ENCODE results near the gene METTL6. TPM values are rescaled to one million over a fixed set of nuclear protein-coding genes. Genes with fewer than 3 reads are reported as not detected.

Gene METTL6
- polyA plus RNA-seq, 1 donor (not counting 4 experiments of a cell fraction or from before 2014, with no cell fraction given) = 16.3 TPM

DNA sequence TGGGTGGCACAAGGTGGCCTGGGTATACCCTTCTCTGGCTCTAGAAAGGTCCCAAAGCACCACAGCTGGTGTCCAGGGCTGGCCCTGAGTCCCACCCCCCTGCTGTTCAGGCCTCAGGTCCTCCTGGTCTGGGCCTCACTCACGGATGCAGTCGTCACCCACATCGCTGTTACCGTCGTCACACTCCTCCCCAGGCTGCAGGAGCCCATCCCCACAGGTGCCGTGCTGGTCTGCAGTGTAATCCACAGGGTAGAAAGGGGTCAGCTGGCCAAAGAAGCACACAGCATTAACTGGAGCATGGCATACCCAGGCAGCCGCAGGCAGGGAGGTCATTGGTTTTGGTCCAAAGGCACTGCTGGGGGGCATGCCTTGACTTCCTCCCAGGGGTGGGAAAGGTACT, 28.4 kb upstream of the METTL6 start:
- Histone ChIP-seq H3K4me2 (ENCODE audit: control insufficient read depth, extremely low read depth, insufficient read depth, low read depth, low read length) (no peak overlapping the region), H4K20me1 (ENCODE audit: control insufficient read depth, extremely low read depth, insufficient read depth, low read length) (no peaks in the 10 kb centered on the region), H3K36me3 (ENCODE audit: control insufficient read depth in 2 of 2, extremely low read depth in 1 of 2, insufficient read depth in 2 of 2, low read length in 2 of 2) (no peaks in the 10 kb centered on the region), H3K27ac (ENCODE audit: control insufficient read depth, insufficient read depth, low read length) (no peak overlapping the region), H3K9me3 (ENCODE audit: control insufficient read depth, low read depth, low read length) (no peaks in the 10 kb centered on the region), H3K9me1 (ENCODE audit: control insufficient read depth, extremely low read depth, insufficient read depth, low read length) (no peaks in the 10 kb centered on the region), H3K4me1 (ENCODE audit: control insufficient read depth, extremely low read depth, insufficient read depth, low read length) (no peaks in the 10 kb centered on the region), H3K79me2 (ENCODE audit: control insufficient read depth, insufficient read depth, low read length) (no peaks in the 10 kb centered on the region), H3K9ac (ENCODE audit: control insufficient read depth, extremely low read depth, insufficient read depth, low read length) (no peak overlapping the region), H3K27me3 (ENCODE audit: control insufficient read depth, extremely low read depth, insufficient read depth, low read length) (no peaks in the 10 kb centered on the region), H3K4me3 (ENCODE audit: control insufficient read depth in 2 of 3, extremely low read depth in 1 of 3, insufficient read depth in 2 of 3, low read depth in 1 of 3, low read length in 3 of 3) (no peak overlapping the region), H2AFZ (ENCODE audit: control insufficient read depth, low read length) (no peak overlapping the region)
- no peak for FAIRE-seq
- no peak for DNase-seq (ENCODE audit: low read depth, low spot score)
- dilution Hi-C loops (cut with MboI; ENCODE audit: extremely low pct_ligation_motif_present, low sequenced_read_pairs) = no loop called here
- TF ChIP-seq, protein P1, sequence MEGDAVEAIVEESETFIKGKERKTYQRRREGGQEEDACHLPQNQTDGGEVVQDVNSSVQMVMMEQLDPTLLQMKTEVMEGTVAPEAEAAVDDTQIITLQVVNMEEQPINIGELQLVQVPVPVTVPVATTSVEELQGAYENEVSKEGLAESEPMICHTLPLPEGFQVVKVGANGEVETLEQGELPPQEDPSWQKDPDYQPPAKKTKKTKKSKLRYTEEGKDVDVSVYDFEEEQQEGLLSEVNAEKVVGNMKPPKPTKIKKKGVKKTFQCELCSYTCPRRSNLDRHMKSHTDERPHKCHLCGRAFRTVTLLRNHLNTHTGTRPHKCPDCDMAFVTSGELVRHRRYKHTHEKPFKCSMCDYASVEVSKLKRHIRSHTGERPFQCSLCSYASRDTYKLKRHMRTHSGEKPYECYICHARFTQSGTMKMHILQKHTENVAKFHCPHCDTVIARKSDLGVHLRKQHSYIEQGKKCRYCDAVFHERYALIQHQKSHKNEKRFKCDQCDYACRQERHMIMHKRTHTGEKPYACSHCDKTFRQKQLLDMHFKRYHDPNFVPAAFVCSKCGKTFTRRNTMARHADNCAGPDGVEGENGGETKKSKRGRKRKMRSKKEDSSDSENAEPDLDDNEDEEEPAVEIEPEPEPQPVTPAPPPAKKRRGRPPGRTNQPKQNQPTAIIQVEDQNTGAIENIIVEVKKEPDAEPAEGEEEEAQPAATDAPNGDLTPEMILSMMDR (optimal IDR thresholded peaks at IDR 0.05 in 1 of 3, IDR thresholded peaks at IDR 0.05 in 1 of 3, conservative IDR thresholded peaks at IDR 0.05 in 1 of 3; ENCODE audit: extremely low read depth in 1 of 3, insufficient read depth in 2 of 3, low read length in 3 of 3) = no peak
- TF ChIP-seq EZH2 (IDR thresholded peaks at IDR 0.05; ENCODE audit: low read length) = no peak

DNA sequence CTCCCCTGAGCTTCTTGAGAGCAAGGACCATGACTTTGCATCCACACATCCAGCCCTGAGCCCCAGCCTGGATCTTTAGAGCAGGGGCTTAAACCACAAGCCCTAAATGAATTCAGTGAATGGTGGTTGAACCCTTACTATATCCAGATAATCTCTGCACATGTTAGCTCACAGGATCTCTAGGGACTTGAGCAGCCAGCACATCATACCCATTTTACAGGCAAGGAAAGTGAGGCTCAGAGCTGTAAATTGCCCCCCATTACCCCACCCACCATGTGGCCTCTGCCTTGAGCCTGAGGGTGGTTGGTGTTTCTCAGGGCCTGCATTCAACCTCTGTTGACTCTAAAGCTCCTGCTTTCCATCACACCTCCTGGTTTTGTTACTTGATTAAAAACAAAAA, 27.6 kb upstream of the METTL6 start:
- Histone ChIP-seq H3K79me2 (ENCODE audit: control insufficient read depth, insufficient read depth, low read length) (no peaks in the 10 kb centered on the region), H3K4me2 (ENCODE audit: control insufficient read depth, extremely low read depth, insufficient read depth, low read depth, low read length) (no peak overlapping the region), H3K27ac (ENCODE audit: control insufficient read depth, insufficient read depth, low read length) (no peak overlapping the region), H3K9me3 (ENCODE audit: control insufficient read depth, low read depth, low read length) (no peaks in the 10 kb centered on the region), H3K4me3 (ENCODE audit: control insufficient read depth in 2 of 3, extremely low read depth in 1 of 3, insufficient read depth in 2 of 3, low read depth in 1 of 3, low read length in 3 of 3) (no peak overlapping the region), H3K4me1 (ENCODE audit: control insufficient read depth, extremely low read depth, insufficient read depth, low read length) (no peaks in the 10 kb centered on the region), H3K9me1 (ENCODE audit: control insufficient read depth, extremely low read depth, insufficient read depth, low read length) (no peaks in the 10 kb centered on the region), H3K9ac (ENCODE audit: control insufficient read depth, extremely low read depth, insufficient read depth, low read length) (no peak overlapping the region), H3K36me3 (ENCODE audit: control insufficient read depth in 2 of 2, extremely low read depth in 1 of 2, insufficient read depth in 2 of 2, low read length in 2 of 2) (no peaks in the 10 kb centered on the region), H4K20me1 (ENCODE audit: control insufficient read depth, extremely low read depth, insufficient read depth, low read length) (no peaks in the 10 kb centered on the region), H3K27me3 (ENCODE audit: control insufficient read depth, extremely low read depth, insufficient read depth, low read length) (no peaks in the 10 kb centered on the region), H2AFZ (ENCODE audit: control insufficient read depth, low read length) (no peak overlapping the region)
- DNase-seq (ENCODE audit: low read depth, low spot score) (no peak), FAIRE-seq (no peak)
- dilution Hi-C loops (cut with MboI; ENCODE audit: extremely low pct_ligation_motif_present, low sequenced_read_pairs) = no loop called here
- TF ChIP-seq, protein P1 (optimal IDR thresholded peaks at IDR 0.05 in 1 of 3, IDR thresholded peaks at IDR 0.05 in 1 of 3, conservative IDR thresholded peaks at IDR 0.05 in 1 of 3; ENCODE audit: extremely low read depth in 1 of 3, insufficient read depth in 2 of 3, low read length in 3 of 3) = no peak
- TF ChIP-seq EZH2 (IDR thresholded peaks at IDR 0.05; ENCODE audit: low read length) = no peak
